ENCODE measurements around the gene RASGEF1C.
"Not testable (repeated sequence)": the region's sequence is repeated elsewhere in the genome, so short reads cannot be mapped to it uniquely, and the experiment has no call there.

The RASGEF1C gene

DNA sequence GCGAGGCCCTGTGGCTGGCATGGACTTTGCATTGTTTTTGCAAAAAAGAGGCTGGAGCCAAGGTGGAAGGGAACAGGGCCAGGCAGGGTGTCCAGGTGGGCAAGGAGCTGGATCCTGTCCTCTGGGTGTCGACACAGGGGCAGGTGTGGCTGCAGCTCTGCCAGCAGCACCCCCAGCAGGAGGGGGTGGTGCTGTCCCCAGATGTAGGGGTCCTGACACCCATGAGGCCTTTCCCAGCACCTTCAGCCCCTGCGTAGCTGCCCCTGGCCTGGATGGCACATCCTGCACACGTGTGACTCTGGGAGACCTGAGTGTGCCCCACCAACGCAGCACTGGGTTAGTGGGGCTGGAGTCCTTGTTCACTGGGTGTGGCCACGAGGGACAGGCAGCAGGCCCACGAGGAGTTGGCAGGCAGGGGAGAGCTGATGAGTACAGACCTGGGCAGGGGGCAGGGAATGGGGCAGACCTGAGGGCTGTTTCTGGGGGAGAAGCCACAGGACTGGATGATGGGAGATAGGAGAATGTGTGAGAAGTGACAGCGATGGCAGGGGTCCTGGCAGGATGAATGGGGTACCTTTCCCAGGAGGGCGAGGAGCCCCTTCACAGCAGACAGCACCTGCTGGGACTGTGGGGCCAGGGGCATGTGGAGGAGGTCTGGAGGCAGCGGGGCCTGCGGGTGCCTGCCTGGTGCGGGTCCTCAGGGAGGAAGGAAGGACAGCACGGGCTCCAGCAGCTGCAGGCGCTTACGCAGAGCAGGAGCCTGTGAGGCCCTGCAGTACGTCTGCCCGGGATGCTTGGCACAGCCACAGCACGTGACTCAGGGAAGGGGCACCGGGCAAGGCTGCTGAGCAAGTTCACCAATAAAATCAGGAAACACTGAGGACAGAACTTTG, 3.6 kb upstream of the RASGEF1C start:
- H3K4me3 ChIP-seq (ENCODE audit: low read depth, low read length), result no peak overlapping the region

DNA sequence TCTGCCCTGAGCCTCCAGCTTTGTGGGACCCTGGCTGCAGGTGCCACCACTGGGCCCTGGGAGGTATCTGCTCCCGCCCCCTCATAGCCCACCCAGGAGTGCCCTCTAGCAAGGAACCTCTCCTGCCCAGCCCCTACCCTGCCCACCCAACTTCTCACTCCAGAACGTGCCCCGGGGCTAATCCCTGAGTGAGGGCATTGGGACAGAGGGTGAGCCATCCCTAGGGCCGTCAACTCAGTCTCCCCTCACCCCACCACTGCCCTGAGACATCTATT, 2.7 kb upstream of the RASGEF1C start:
- H3K4me3 ChIP-seq (ENCODE audit: low read depth, low read length), result no peak overlapping the region

DNA sequence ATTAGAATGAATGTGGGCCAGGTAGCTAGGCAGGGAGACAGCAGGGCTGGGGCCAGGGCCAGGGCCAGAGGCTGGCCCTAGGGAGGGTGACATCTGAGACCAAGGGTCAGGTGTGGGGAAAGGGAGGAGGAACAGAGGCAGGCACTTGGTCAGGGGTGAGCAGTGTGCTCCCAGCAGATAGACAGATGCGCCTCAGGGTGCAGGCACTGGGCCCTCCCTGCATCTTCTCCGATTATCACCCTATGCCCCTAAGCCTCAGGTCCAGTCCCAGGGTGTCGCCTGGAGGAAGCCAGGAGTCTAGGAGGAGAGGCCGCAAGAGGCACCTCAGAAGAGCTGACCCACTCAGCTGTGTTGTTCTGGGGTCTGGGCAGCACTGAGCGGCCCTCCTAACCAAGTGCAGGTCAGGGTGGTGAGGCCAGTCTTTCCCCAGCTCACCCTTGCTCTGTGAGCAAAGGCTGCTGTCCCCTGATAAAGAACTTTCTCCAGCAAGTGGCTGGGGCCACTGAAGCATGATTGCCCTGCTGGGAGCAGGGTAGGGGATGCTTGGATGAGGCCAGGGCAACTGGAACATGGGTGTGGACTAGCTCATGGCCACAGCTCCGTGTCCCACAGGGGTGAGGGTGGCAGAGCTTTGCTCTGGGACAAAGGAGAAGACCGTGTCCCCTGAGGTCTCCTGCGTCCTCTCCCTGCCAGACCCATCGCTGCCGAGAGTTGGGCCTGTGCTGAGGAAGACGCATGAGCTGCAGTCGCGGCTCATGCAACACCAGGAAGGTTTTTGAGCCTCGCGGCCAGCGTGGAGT, 2.1 kb upstream of the RASGEF1C start:
- no peak overlapping the region for H3K4me3 ChIP-seq (ENCODE audit: low read depth, low read length)

DNA sequence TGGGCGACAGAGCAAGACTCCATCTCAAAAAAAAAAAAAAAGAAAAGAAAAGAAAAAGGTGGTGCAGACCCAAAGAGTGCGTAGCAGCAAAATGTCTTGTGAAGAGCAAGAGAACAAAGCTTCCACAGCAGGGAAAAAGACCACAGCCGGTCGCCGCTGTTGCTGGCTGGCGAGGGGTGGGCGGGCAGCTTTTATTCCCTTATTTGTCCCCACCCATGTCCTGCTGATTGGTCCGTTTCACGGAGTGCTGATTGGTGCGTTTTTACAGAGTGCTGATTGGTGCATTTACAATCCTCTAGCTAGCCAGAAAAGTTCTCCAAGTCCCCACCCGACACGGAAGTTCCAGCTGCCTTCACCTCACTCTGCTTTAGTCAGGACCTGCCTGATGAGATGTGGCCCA, 1.1 kb upstream of the RASGEF1C start:
- H3K4me3 ChIP-seq (ENCODE audit: low read depth, low read length), result not testable (repeated sequence)

DNA sequence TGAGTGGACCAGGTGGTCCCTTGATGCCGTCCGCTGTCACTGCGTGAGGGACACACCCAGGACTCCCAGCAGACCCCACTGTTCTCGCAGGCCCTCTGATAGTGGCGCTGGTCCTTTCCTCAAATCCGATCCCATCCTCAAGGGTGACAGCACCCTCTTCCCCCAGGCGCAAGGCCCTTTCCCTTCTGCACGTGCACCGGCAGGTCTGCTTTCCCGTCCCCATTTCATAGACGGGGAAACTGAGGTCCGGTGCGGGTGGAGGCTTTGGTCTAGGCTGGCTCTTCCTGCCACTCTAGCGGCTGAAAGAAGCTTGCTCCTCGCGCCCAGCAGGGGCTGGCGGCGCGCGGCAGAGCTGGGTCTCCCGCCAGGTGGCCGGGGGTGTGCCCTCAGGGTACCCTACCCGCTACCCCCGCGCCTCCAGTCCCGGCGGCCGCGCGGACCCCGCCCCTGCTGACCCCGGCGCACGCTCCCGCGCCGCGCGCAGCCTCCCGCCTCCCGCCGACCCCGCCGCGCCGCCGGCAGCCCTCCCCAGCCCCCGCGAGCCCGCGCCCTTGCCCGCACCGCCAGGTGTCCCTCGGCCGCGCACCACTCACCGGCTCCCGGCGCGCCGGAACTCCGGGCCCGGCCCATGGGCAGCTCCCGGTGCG, 453 bp downstream of the RASGEF1C start:
- peak overlapping the region; percentile 20 for H3K4me3 ChIP-seq (ENCODE audit: low read depth, low read length)

DNA sequence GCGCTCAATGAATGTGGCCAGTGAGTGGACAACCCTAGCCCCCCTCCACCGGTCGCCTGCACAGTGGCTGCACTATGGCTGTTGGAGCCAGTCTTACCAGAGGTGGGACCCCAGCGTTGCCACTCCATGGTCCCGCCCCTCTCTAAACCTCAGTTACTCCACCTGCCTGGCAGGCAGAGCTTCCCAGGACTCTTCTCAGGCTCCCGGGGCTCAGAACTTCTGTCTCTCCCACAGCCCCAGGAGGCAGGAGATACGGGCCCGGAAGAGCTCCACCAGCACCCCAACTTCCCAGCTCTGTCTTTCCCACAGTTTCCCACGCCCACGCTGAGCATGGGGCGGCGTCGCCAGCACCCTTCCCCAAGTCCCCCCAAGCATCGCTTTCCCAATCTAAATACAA, 975 bp downstream of the RASGEF1C start:
- no peak overlapping the region for H3K4me3 ChIP-seq (ENCODE audit: low read depth, low read length)

DNA sequence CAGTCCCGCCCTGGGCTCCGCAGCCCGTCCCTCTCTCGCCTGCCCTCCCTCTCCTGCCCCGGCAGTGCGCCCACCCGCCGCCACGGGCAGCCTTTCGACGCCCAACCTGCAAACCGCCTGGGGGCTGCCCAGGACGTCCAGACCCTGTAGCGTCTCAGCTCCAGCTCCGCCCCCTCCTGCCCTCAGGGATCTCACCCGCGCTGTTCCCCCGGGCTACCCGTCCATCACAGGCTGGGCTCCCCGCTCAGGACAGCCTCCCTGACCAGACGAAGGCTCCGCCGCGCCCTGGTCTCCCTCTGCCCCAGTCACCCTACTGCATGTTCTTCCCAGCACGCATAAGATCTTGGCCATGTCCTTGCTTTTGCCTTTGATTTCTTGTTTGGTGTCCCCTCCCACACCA, 1.4 kb downstream of the RASGEF1C start:
- H3K4me3 ChIP-seq (ENCODE audit: low read depth, low read length), result no peak overlapping the region

DNA sequence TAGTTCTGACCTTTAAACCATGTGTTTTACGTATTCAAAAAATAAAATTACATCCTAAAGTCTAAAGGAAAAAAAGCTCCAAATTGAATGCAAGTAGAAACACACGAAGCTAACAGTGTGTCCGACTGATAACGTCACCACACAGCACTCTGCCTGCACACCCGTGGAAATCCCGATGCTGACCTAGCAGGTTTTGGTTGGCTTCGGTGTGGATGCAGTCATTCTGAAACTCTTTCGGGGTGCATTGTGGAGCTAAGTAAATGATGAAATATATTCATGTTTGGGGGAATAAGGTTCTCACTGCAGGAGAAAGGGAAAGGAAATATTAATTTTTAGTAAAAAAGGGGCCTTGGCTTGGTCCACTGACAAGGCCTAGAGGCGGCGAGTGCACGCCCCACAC, 2.0 kb downstream of the RASGEF1C start:
- no peak overlapping the region for H3K4me3 ChIP-seq (ENCODE audit: low read depth, low read length)

DNA sequence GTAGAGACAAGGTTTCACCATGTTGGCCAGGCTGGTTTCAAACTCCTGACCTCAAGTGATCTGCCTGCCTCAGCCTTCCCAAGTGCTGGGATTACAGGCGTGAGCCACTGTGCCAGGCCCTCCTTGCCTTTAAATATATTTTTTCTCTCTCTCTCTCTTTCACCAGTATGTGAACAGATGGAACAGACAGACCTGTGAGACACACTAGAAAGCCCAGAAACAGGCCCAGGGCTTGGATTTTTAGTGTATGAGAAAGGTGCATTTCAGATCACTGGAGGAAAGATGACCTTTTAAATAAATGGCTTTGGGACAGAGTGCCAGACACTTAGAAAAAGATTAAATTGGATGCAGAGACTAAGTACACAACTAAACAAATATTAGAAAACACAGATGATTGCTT, 3.1 kb downstream of the RASGEF1C start:
- H3K4me3 ChIP-seq (ENCODE audit: low read depth, low read length), result no peak overlapping the region

DNA sequence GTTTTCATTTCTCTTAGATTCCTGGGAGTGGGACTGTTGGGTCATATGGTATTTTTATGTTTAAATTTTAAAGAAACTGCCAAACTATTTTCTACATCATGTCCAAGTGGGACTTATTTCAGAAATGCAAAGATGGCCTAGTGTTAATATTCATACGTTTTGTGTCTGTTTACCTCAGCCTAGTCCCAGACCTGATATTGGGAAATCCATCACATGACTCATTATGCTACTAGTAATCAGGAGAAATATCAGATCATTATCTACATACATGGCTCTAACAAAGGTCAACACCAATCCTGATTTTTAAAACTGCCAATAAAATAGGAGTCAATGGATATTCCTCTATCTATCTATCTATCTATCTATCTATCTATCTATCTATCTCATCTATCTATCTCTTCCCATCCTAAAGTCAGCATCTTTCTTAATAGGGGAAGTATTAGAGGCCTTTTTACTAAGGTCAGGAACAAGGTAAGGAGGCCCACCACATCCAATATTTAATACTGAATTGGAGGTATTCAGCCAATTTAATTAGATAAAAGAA, 4.7 kb downstream of the RASGEF1C start:
- no peak overlapping the region for H3K4me3 ChIP-seq (ENCODE audit: low read depth, low read length)

DNA sequence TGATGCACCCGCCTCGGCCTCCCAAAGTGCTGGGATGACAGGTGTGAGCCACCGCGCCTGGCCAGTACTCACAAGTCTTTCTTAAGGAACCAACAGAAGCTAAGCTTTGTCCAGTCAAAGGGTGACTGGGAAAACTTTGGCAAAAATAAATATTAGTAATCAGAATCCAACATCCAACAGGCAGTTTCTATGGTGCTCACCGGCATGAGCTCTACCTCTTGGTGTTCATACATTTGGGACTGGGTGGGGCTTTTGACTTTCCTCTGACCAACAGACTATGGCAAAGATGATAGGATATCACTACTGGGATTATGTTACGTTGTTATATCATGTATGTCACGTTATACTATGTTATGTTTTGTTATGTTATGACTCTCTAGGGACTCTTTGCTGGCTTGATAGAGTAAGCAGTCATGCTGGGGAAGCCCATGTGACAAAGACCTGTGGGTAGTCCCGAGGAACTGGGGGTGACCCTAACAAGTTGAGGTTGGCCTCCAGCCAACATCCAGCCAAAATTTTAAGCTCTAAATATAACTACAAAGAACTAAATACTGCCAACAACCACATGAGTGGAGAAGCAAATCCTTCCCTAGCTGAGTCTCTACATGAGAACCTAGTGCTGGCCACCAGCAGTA, 6.0 kb downstream of the RASGEF1C start:
- no peak overlapping the region for H3K4me3 ChIP-seq (ENCODE audit: low read depth, low read length)

DNA sequence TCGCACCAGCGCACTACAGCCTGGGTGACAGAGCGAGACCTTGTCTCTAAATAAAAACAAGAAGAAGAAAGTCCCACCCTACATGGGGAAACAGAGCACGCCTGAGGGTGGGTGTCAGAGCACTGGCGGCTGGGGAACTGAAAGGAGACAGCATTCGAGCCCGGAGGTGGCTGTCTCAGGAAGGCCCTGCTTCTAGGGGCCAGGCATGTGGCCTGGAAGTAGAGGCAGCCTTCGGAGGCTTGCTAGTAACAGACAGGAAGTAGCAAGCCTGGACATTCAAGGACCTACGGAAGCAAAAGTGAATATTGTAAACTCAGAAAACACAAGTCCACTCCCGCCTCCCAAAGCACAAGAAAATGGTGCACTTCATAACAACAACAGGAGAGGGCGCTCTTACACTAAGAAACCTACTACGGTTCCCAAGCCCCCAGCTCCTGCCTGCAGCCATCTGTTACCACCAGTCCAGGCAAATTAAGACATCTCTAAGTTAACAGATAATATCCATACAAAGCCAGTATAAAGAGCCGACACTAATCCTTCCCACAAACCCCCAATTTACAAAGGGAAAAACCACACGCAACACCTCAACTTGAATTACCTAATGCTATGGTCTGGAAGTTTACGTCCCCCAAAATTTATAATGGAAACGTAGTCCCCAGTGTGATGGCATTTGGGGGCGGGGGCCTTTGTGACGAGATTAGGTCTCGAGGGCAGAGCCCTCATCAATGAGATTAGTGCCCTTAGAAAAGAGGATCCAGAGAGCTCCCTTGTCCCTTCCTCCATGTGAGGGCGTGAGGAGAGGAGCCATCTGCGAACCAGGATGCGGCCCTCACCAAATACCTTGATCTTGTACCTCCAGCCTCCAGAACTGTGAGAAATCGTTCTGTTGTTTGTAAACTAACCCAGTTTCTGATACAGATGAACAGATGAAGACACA, 7.7 kb downstream of the RASGEF1C start:
- no peak overlapping the region for H3K4me3 ChIP-seq (ENCODE audit: low read depth, low read length)

DNA sequence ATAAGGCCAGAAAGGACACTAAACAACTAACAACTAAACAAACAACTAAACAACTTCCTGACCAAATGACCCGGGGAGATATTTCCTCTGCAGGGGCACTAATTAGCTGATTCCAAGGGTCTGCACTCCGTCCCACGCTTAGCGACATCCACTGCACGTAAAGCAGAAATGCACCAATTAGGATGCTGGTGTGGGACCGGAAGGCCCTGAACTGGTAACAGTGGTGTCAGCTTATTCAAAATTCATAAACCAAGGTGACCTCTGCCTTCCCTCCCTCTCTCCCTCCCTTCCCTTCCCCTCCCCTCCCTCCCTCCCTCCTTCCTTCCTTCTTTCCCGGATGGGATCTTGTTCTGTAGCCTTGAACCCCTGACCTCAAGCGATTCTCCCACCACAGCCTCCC, 9.6 kb downstream of the RASGEF1C start:
- H3K4me3 ChIP-seq (ENCODE audit: low read depth, low read length), result no peak overlapping the region

DNA sequence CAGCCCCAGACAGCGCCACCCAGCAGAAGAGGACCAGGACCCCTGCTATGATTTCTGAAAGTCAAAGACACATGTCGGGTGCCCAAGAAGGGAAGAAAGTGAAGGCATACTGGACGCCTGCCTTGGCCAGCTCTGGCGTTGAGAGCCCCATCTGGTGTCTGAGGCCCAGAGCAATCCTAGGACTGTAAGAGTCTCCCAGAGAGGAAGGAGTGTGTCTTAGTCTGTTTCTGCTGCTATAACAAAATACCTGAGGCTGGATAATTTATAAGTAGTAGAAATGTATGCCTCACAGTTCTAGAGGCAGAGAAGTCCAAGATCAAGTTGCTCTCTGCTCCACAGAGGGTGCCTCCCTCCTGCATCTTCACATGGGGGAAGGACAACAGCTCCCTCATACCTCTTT, 10.8 kb downstream of the RASGEF1C start:
- H3K4me3 ChIP-seq (ENCODE audit: low read depth, low read length), result no peak overlapping the region

DNA sequence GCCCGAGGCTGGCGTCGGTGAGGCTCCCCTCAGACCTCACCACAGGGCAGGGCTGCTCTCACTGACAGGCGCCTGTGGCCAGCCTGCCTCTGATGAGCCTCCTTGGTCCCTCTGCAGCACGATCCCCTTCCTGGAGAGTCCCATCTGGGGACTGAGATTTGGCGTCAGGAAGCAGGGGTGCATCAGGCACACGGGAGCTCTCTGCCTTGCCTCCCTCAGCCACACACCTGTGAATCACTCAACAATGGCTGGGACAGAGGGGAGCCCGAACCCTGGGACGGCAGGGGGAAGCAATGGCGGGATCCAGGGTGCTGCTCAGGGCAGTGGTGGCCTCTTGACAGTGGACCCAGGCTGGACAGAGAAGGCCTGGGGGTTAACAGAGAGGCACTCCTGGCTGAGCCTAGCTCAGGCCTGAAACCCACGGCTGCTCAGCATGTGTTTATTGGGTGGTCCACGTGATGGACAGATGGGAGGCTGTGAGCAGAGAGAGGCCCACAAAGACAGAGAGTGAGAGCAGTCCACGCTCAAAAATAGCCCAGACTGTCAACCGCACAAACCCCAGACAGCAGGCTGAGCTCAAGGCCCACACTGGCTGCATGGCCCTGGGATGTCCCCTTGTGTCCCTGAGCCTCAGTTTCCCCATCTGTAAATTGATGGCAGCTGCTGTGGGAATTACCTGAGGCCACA, 11.9 kb downstream of the RASGEF1C start:
- no peak overlapping the region for H3K4me3 ChIP-seq (ENCODE audit: low read depth, low read length)

DNA sequence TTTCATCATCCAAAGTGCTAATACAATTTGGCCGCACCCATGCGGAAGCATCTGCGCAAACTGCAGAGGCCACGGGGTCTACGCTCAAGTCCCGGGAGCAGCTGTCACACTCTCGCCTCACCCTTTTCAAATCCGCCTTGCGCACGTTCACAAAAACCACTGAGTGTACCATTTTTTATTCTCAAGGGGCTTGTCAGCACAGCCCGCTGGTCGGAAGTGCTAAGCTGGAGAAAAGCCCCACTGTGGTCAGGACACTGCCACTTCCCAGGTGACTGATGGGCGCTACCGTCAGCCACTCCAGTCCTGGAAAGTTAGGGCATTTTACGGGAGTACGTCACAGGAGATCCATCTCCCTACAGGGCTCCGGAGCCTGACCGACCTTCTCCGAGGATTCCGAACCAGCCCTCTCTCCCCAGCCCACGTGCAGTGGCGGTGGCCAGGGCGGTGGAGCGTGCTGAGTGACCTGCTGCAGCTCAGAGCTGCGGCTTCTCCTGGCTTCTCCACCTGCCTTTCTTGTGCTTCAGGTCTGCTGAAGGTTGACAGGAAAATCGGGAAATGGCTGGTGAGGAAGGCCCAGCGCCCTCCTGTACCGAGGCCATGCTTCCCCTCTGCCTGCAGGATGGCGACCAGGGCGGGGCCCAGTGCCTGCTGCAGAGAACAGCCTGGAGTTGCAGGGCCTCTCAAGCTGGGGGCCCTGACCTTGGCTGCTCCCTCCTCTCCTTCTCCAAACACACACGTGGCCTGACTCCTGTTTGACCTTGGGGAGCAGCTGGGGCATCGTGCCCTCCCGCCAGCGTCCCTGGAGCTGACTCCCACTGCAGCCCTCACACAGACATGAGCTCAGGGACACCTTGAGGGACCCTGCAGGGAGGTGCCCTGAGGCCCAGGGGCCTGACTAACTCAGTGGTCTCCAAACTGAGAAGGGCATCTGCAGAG, 14.3 kb downstream of the RASGEF1C start:
- no peak overlapping the region for H3K4me3 ChIP-seq (ENCODE audit: low read depth, low read length)

DNA sequence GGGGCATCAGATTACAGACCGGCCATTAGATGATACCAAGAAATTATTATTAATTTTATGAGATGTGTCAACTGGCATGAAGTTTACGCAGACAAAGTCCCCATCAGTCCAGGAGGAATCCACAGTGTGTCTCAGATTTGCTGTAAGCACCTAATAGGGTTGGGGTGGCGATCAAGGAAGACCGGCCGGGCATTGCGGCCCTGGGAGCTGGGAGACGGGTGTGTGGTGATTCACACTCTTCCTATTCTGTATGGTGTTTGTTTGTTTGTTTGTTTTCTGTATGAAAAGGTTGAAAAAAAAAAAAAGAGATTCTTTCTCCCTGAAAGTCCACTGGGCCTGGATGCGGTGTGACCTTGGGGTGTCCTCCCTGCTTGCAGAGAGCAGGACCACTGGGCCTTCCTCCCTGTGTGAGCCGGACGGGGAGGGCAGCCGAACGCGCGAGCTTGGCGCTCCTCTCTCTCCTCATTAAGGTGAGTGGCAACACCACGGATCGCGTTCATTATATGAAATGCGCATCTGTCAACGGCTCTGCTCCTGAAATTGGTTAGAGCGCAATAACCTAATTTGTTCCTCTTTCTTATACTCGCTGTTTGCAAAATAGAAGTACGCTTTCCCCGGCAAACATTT, 15.1 kb downstream of the RASGEF1C start:
- H3K4me3 ChIP-seq (ENCODE audit: low read depth, low read length), result no peak overlapping the region

DNA sequence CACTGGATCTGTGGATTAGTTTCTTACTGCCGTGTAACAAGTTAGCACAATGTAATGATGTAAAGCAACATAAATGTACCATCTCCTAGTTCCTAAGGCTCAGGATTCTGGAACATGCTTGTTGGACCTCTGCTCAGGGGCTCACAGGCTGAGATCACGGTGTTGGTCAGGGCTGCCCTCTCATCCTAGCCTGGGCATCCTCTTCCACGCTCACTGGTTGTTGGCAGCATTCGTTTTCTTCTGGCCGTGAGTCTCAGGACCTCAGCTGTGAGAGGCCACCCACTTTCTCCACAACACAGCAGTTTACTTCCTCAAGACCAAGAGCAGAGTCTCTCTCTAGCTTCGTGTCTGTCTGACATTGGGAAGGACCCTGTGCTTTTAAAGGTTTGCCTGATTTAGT, 17.3 kb downstream of the RASGEF1C start:
- H3K4me3 ChIP-seq (ENCODE audit: low read depth, low read length), result no peak overlapping the region

Measured in iPS-11a (cell line).